Measurements from ENCODE around the gene STRN4.
"Not testable (repeated sequence)": the region's sequence is repeated elsewhere in the genome, so short reads cannot be mapped to it uniquely, and the experiment has no call there.

The STRN4 gene

GRCh38 chr19:46746281-46747057 lies at the start of gene STRN4:
STRN4 (minus strand) TSS chr19:46746450; CDS start chr19:46746430, 20 bp downstream.
- DNase-seq = no peak

- no peak for DNase-seq
These were observed 45.7 kb upstream of the STRN4 start for GRCh38 chr19:46791944-46792343.

GRCh38 chr19:46789371-46789770 lies 43.1 kb upstream of the STRN4 start:
- DNase-seq = no peak

- DNase-seq = no peak
These were observed 42.7 kb upstream of the STRN4 start for GRCh38 chr19:46788968-46789338.

GRCh38 chr19:46788262-46788967 lies 42.2 kb upstream of the STRN4 start, which contains the start of gene SLC1A5:
SLC1A5 (minus strand) TSS chr19:46788594; CDS start chr19:46787965, 629 bp downstream.
- no peak for DNase-seq

GRCh38 chr19:46787331-46788261 lies 41.3 kb upstream of the STRN4 start:
- DNase-seq = no peak

GRCh38 chr19:46787040-46787330 lies 40.7 kb upstream of the STRN4 start:
- DNase-seq = no peak

- DNase-seq = no peak
These were observed 40.2 kb upstream of the STRN4 start for GRCh38 chr19:46786236-46787039.

- no peak for DNase-seq
These were observed 39.7 kb upstream of the STRN4 start for GRCh38 chr19:46785980-46786235.

GRCh38 chr19:46785054-46785979 lies 39.1 kb upstream of the STRN4 start:
- no peak for DNase-seq

- no peak for DNase-seq
These were observed 38.2 kb upstream of the STRN4 start for GRCh38 chr19:46784262-46785053.

- no peak for DNase-seq
These were observed 37.4 kb upstream of the STRN4 start for GRCh38 chr19:46783670-46784069.

- DNase-seq = no peak
These were observed 36.2 kb upstream of the STRN4 start for GRCh38 chr19:46782355-46783019.

GRCh38 chr19:46777956-46778645 lies 31.9 kb upstream of the STRN4 start:
- DNase-seq = not testable (repeated sequence)

- no peak for DNase-seq
These were observed 31.0 kb upstream of the STRN4 start for GRCh38 chr19:46776927-46777911.

- DNase-seq = no peak
These were observed 29.5 kb upstream of the STRN4 start for GRCh38 chr19:46775642-46776258.

GRCh38 chr19:46773018-46773399 lies 26.8 kb upstream of the STRN4 start:
- no peak for DNase-seq

Measured in cortex of kidney (tissue), 1 donor.